NT2/D1 (cell line): ENCODE results near the gene KRT14.

Experiments used
- DNase-seq: peaks from one replicate; pipeline ENCODE4 v3.0.0-alpha.2; 2011; ENCODE audit warnings: low read depth, low spot score
- H3K27me3 ChIP-seq: 2 replicates; pipeline ENCODE4 v1.6.0; 2011; ENCODE audit warnings: mild to moderate bottlenecking; ENCODE audit not compliant: insufficient read length, insufficient read depth
- H3K36me3 ChIP-seq: 2 replicates; pipeline ENCODE4 v1.6.1; 2011; ENCODE audit warnings: mild to moderate bottlenecking, low read length, mixed read lengths; ENCODE audit not compliant: insufficient read depth, insufficient read length
- H3K4me1 ChIP-seq: 2 replicates; pipeline ENCODE4 v1.5.1; 2011; ENCODE audit not compliant: insufficient read depth, insufficient read length
- H3K4me3 ChIP-seq: 2 replicates; pipeline ENCODE4 v1.5.1; 2011; ENCODE audit warnings: low read depth; ENCODE audit not compliant: insufficient read length
- H3K9ac ChIP-seq: 2 replicates; pipeline ENCODE4 v1.6.0; 2011; ENCODE audit warnings: low read depth; ENCODE audit not compliant: insufficient read length
- H3K9me3 ChIP-seq: 2 replicates; pipeline ENCODE4 v1.5.1; 2011; ENCODE audit warnings: mild to moderate bottlenecking, low read length; ENCODE audit not compliant: insufficient read depth
- SUZ12 ChIP-seq: IDR thresholded peaks from 2 replicates; pipeline ENCODE4 v1.6.1; 2011; ENCODE audit not compliant: insufficient read length, insufficient read depth; ENCODE audit errors: extremely low read depth
- YY1 ChIP-seq: IDR thresholded peaks from 2 replicates; pipeline ENCODE4 v1.6.1; 2011; ENCODE audit not compliant: insufficient read length, insufficient read depth
- ZNF274 ChIP-seq: IDR thresholded peaks from 2 replicates; pipeline ENCODE4 v1.6.1; 2011; ENCODE audit warnings: mild to moderate bottlenecking, low read depth, low read length

Gene KRT14

GRCh38 chr17:41571561-41572434, 14.9 kb downstream of the KRT14 start, which contains the start of gene KRT9:
KRT9 (minus strand) TSS chr17:41572059; CDS start chr17:41571992, 67 bp downstream.
- DNase-seq = no peak
- Histone ChIP-seq H3K9ac (no peak within 1 kb of the TSS), H3K4me3 (no peak within 1 kb of the TSS), H3K4me1 (peaks cover 5% of the 10 kb centered on the region), H3K9me3 (no peaks in the 10 kb centered on the region; the same call in 1 of the 2 replicates), H3K27me3 (no peaks in the 10 kb centered on the region), H3K36me3 (no peaks in the 10 kb centered on the region)
- TF ChIP-seq ZNF274 (no peak), YY1 (no peak), SUZ12 (no peak)

- TF ChIP-seq SUZ12 (no peak), ZNF274 (no peak), YY1 (no peak)
- Histone ChIP-seq H3K27me3 (no peaks in the 10 kb centered on the region), H3K4me3 (no peak overlapping the region), H3K4me1 (peaks cover 5% of the 10 kb centered on the region), H3K9ac (no peak overlapping the region), H3K9me3 (no peaks in the 10 kb centered on the region; the same call in 1 of the 2 replicates), H3K36me3 (no peaks in the 10 kb centered on the region)
- DNase-seq = no peak
These were observed 19.4 kb downstream of the KRT14 start for GRCh38 chr17:41567317-41567716.

GRCh38 chr17:41565338-41565737, 21.4 kb downstream of the KRT14 start:
- no peaks in the 10 kb centered on the region; the same call in 1 of the 2 replicates for H3K9me3 ChIP-seq
- H3K9ac ChIP-seq = no peak overlapping the region
- H3K36me3 ChIP-seq = no peaks in the 10 kb centered on the region
- TF ChIP-seq SUZ12 = no peak
- no peak for TF ChIP-seq YY1
- TF ChIP-seq ZNF274 = no peak
- no peak overlapping the region for H3K4me3 ChIP-seq
- no peaks in the 10 kb centered on the region for H3K27me3 ChIP-seq
- no peak for DNase-seq
- no peaks in the 10 kb centered on the region for H3K4me1 ChIP-seq

- DNase-seq = no peak
- no peaks in the 10 kb centered on the region for H3K27me3 ChIP-seq
- TF ChIP-seq ZNF274 (no peak), SUZ12 (no peak), YY1 (no peak)
These were observed 23.0 kb downstream of the KRT14 start for GRCh38 chr17:41563607-41564170.

GRCh38 chr17:41561554-41561953, 25.1 kb downstream of the KRT14 start:
- Histone ChIP-seq H3K9ac (no peak overlapping the region), H3K27me3 (no peaks in the 10 kb centered on the region), H3K36me3 (no peaks in the 10 kb centered on the region), H3K4me3 (no peak overlapping the region), H3K4me1 (no peaks in the 10 kb centered on the region), H3K9me3 (no peaks in the 10 kb centered on the region)
- TF ChIP-seq YY1 (no peak), ZNF274 (no peak), SUZ12 (no peak)
- DNase-seq = no peak

More at GRCh38 chr17:41563607-41564170, 23.0 kb downstream of the KRT14 start:
- H3K9ac ChIP-seq = no peak overlapping the region
- H3K4me3 ChIP-seq = no peak overlapping the region
- no peaks in the 10 kb centered on the region for H3K36me3 ChIP-seq
- H3K4me1 ChIP-seq = no peaks in the 10 kb centered on the region
- no peaks in the 10 kb centered on the region; the same call in 1 of the 2 replicates for H3K9me3 ChIP-seq

- no peak for DNase-seq
- Histone ChIP-seq H3K9me3 (no peaks in the 10 kb centered on the region), H3K9ac (no peak overlapping the region), H3K4me1 (no peaks in the 10 kb centered on the region), H3K4me3 (no peak overlapping the region), H3K36me3 (no peaks in the 10 kb centered on the region), H3K27me3 (no peaks in the 10 kb centered on the region)
- TF ChIP-seq YY1 (no peak), ZNF274 (no peak), SUZ12 (no peak)
These were observed 27.1 kb downstream of the KRT14 start for GRCh38 chr17:41559548-41559947.

GRCh38 chr17:41556931-41557330, 29.8 kb downstream of the KRT14 start:
- Histone ChIP-seq H3K27me3 (no peaks in the 10 kb centered on the region), H3K4me1 (no peaks in the 10 kb centered on the region), H3K9ac (no peak overlapping the region), H3K4me3 (no peak overlapping the region), H3K36me3 (no peaks in the 10 kb centered on the region), H3K9me3 (no peaks in the 10 kb centered on the region)
- no peak for DNase-seq
- TF ChIP-seq ZNF274 = no peak
- no peak for TF ChIP-seq YY1
- no peak for TF ChIP-seq SUZ12
